Activated CD8-positive, alpha-beta T cell treated with anti-CD3 and anti-CD28 coated beads for 36 hours (primary cell): ENCODE results near the gene B3GNT7. TPM values are rescaled to one million over a fixed set of nuclear protein-coding genes. Genes with fewer than 3 reads are reported as not detected.
"Not testable (repeated sequence)": the region's sequence is repeated elsewhere in the genome, so short reads cannot be mapped to it uniquely, and the experiment has no call there.

Experiments used
- ATAC-seq: fragments of 200-7000 bp; cut with Tn5 transposase; one replicate; pipeline ENCODE4 v1.10.0; 2021; ENCODE audit warnings: mild to moderate bottlenecking, moderate library complexity
- CTCF ChIA-PET: fragments of 350-600 bp; sonication (Branson Sonifier 250); formaldehyde crosslinking; loops from one replicate; lab custom pipeline; 2021; ENCODE audit warnings: antibody characterized with exemption; lab: Charles Lee
- POLR2A ChIA-PET: fragments of 350-600 bp; sonication (Branson Sonifier 250); formaldehyde crosslinking; loops from one replicate; lab custom pipeline; 2021; ENCODE audit warnings: antibody characterized with exemption; lab: Charles Lee
- DNase-seq: peaks from one replicate; pipeline ENCODE4 v3.0.0-alpha.2; 2020
- H3K27ac Mint-ChIP-seq: one replicate; pipeline ENCODE4 v1.8.0; 2021; ENCODE audit warnings: mild to moderate bottlenecking, mixed read lengths
- H3K27me3 Mint-ChIP-seq: one replicate; pipeline ENCODE4 v1.8.0; 2021; ENCODE audit warnings: mixed read lengths
- H3K36me3 Mint-ChIP-seq: one replicate; pipeline ENCODE4 v1.8.0; 2021; ENCODE audit warnings: low read depth, mixed read lengths
- H3K4me1 Mint-ChIP-seq: one replicate; pipeline ENCODE4 v1.8.0; 2021; ENCODE audit warnings: low read depth, mixed read lengths
- H3K4me3 Mint-ChIP-seq: one replicate; pipeline ENCODE4 v1.8.0; 2021; ENCODE audit warnings: mild to moderate bottlenecking, moderate library complexity, mixed read lengths
- H3K9me3 Mint-ChIP-seq: one replicate; pipeline ENCODE4 v1.8.0; 2021; ENCODE audit warnings: mixed read lengths
- intact Hi-C: fragments of 100-400 bp; cut with micrococcal nuclease; formaldehyde crosslinking; loops from one replicate; pipeline ENCODE4 v1.10.0; 2022
- total RNA-seq, 2 experiments: library from RNA; stranded (reverse); gene quantifications; one replicate each; pipeline ENCODE4 v1.2.3, GENCODE V29; 2021
- TF ChIP-seq, protein P1 (sequence below): fragments of 200-600 bp; IDR thresholded peaks from one replicate; pipeline ENCODE4 v1.8.0; 2022; ENCODE audit warnings: antibody characterized with exemption, mild to moderate bottlenecking

B3GNT7 gene
- total RNA-seq, 2 experiments from 2014 or later, result 0.29 TPM; not detected in 1

- Mint-ChIP-seq H3K4me3 (peak overlapping the region; percentile 44), H3K27ac (peak overlapping the region; percentile 68), H3K4me1 (peaks cover 18% of the 10 kb centered on the region)
- DNase-seq, result peak; percentile 77
- ChIA-PET POLR2A (interaction anchor here (0.7 to 1.4 kb wide), 4 partner anchors 9 to 208 kb away, joined by 3 to 5 read pairs (median 4); no protein-coding TSS in a partner anchor), CTCF (interaction anchor here (0.6 to 4.8 kb wide), 27 partner anchors 8 to 358 kb away, joined by 3 to 36 read pairs (median 3); partner anchors contain the start of gene B3GNT7)
- intact Hi-C loops, H3K27me3 Mint-ChIP-seq, H3K9me3 Mint-ChIP-seq, H3K36me3 Mint-ChIP-seq: not testable (repeated sequence)
- ATAC-seq, result peak; percentile 81
- TF ChIP-seq, protein P1, sequence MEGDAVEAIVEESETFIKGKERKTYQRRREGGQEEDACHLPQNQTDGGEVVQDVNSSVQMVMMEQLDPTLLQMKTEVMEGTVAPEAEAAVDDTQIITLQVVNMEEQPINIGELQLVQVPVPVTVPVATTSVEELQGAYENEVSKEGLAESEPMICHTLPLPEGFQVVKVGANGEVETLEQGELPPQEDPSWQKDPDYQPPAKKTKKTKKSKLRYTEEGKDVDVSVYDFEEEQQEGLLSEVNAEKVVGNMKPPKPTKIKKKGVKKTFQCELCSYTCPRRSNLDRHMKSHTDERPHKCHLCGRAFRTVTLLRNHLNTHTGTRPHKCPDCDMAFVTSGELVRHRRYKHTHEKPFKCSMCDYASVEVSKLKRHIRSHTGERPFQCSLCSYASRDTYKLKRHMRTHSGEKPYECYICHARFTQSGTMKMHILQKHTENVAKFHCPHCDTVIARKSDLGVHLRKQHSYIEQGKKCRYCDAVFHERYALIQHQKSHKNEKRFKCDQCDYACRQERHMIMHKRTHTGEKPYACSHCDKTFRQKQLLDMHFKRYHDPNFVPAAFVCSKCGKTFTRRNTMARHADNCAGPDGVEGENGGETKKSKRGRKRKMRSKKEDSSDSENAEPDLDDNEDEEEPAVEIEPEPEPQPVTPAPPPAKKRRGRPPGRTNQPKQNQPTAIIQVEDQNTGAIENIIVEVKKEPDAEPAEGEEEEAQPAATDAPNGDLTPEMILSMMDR, result peak; percentile 70
These were observed 10.3 kb downstream of the B3GNT7 start for GRCh38 chr2:231405601-231406367.

- DNase-seq, H3K36me3 Mint-ChIP-seq, intact Hi-C loops, H3K27ac Mint-ChIP-seq, ATAC-seq, H3K4me3 Mint-ChIP-seq: not testable (repeated sequence)
- ChIA-PET CTCF (interaction anchor here (1.1 to 4.8 kb wide), 4 partner anchors 44 to 304 kb away, joined by 3 to 36 read pairs (median 4); no protein-coding TSS in a partner anchor), POLR2A (interaction anchor here (1.2 to 1.6 kb wide), 2 partner anchors 11 to 44 kb away, joined by 3 read pairs; no protein-coding TSS in a partner anchor)
- H3K9me3 Mint-ChIP-seq, result peaks cover 13% of the 10 kb centered on the region
- H3K27me3 Mint-ChIP-seq, result peaks cover 14% of the 10 kb centered on the region
- H3K4me1 Mint-ChIP-seq, result peaks cover 24% of the 10 kb centered on the region
These were observed 12.2 kb downstream of the B3GNT7 start for GRCh38 chr2:231407686-231408085.

DNA sequence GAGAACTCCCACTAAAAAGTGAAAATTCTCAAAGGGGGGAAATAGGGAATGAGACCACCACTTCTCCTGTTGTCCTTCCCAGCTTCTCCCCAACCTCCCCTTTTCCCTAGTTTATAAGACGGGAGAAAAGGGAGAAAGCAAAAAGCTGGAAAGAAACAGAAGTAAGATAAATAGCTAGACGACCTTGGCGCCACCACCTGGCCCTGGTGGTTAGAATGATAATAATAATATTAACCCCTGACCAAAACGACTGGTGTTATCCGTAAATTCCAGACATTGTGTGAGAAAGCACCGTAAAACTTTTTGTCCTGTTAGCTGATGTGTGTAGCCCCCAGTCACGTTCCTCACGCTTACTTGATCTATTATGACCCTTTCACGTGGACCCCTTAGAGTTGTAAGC is 12.8 kb downstream of the B3GNT7 start:
- POLR2A ChIA-PET, intact Hi-C loops, DNase-seq, H3K4me3 Mint-ChIP-seq, H3K27ac Mint-ChIP-seq, ATAC-seq, H3K36me3 Mint-ChIP-seq: not testable (repeated sequence)
- peaks cover 24% of the 10 kb centered on the region for H3K4me1 Mint-ChIP-seq
- H3K9me3 Mint-ChIP-seq, result peaks cover 13% of the 10 kb centered on the region
- H3K27me3 Mint-ChIP-seq, result peaks cover 17% of the 10 kb centered on the region
- CTCF ChIA-PET, result interaction anchor here (1.1 to 4.8 kb wide), 3 partner anchors 8 to 181 kb away, joined by 3 to 36 read pairs (median 5); no protein-coding TSS in a partner anchor

GRCh38 chr2:231409776-231410175 is 14.3 kb downstream of the B3GNT7 start:
- ChIA-PET CTCF (interaction anchor here (0.8 to 1.8 kb wide), 3 partner anchors 10 to 183 kb away, joined by 4 to 6 read pairs (median 5); no protein-coding TSS in a partner anchor), POLR2A (no interaction called here)
- Mint-ChIP-seq H3K27me3 (peaks cover 25% of the 10 kb centered on the region), H3K36me3 (peaks cover 2% of the 10 kb centered on the region), H3K4me1 (peaks cover 24% of the 10 kb centered on the region), H3K9me3 (peaks cover 13% of the 10 kb centered on the region), H3K4me3 (no peak overlapping the region), H3K27ac (no peak overlapping the region)
- DNase-seq (no peak), ATAC-seq (no peak)
- TF ChIP-seq, protein P1, result no peak
- intact Hi-C loops, result loop anchor here (5.0 to 10.0 kb wide), 2 partner anchors 115 to 182 kb away; no protein-coding TSS in a partner anchor

DNA sequence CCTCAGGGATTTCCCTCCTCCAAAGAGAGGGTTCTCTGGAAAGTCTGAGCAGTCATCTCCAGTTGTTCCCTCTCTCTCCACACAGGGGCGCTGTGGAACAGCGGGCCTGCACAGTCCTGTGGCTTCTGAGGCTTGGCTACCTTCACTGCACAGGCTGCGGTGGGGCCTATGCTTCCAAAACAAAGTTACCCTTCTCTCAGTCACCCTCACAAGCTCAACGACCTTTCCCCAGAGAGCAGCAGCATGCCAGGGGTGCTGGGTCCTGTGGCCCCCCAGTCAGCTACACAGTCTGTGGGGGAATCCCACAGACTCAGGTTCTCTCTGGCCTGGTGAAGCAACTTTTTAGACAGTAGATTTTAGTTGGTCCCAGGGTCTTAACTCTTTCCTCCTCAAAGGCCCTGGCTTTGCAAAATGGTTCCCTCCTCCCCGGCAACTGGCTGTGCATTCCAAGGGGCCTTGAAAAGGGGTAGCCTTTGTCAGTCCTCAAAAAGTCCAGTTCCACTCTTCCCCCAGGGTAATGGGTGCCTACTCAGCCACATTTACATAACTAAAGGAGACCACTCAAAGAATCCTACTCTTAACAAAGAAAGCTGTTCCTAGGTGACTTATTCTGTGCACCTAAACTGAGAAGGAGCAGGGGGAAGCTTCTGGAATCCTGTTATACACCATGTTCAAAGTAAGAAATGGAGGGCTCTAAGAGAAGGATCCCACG is 14.9 kb downstream of the B3GNT7 start:
- CTCF ChIA-PET, result interaction anchor here (0.6 to 3.4 kb wide), 12 partner anchors 10 to 307 kb away, joined by 3 to 29 read pairs (median 4); no protein-coding TSS in a partner anchor
- POLR2A ChIA-PET, result interaction anchor here (2.5 kb wide), 1 partner anchor 43 kb away, joined by 9 read pairs; no protein-coding TSS in a partner anchor
- Mint-ChIP-seq H3K4me3 (no peak overlapping the region), H3K4me1 (peaks cover 18% of the 10 kb centered on the region), H3K27ac (no peak overlapping the region), H3K9me3 (peaks cover 13% of the 10 kb centered on the region), H3K27me3 (peaks cover 25% of the 10 kb centered on the region), H3K36me3 (peaks cover 2% of the 10 kb centered on the region)
- intact Hi-C loops, result loop anchor here (5.0 to 10.0 kb wide), 2 partner anchors 116 to 183 kb away; no protein-coding TSS in a partner anchor
- no peak for ATAC-seq
- peak; percentile 28 for DNase-seq
- TF ChIP-seq, protein P1, result peak; percentile 59
